Hepatocyte (in vitro differentiated cells): ENCODE results near the gene DDX1.

ENCODE experiments used
- CTCF ChIP-seq: fragments of 200-600 bp; sonication (generic); IDR thresholded peaks from 2 replicates; pipeline ENCODE4 v1.5.1; 2016; ENCODE audit warnings: antibody characterized with exemption, mild to moderate bottlenecking; ENCODE audit not compliant: poor library complexity
- EZH2 ChIP-seq: fragments of 200-600 bp; sonication (generic); IDR thresholded peaks from 2 replicates; pipeline ENCODE4 v1.6.1; 2016; ENCODE audit warnings: antibody characterized with exemption, mild to moderate bottlenecking, borderline replicate concordance
- EZH2phosphoT487 ChIP-seq: fragments of 200-600 bp; sonication (generic); IDR thresholded peaks from one replicate; pipeline ENCODE4 v1.6.1; 2018; ENCODE audit warnings: antibody characterized with exemption, mild to moderate bottlenecking, low read depth, moderate library complexity; ENCODE audit not compliant: unreplicated experiment, severe bottlenecking

- no peak for TF ChIP-seq CTCF
- TF ChIP-seq EZH2, result no peak
- no peak for TF ChIP-seq EZH2phosphoT487
These were observed 58.0 kb downstream of the DDX1 start for GRCh38 chr2:15649561-15650255.
